ENCODE results near the gene SLC30A1.

Gene SLC30A1

DNA sequence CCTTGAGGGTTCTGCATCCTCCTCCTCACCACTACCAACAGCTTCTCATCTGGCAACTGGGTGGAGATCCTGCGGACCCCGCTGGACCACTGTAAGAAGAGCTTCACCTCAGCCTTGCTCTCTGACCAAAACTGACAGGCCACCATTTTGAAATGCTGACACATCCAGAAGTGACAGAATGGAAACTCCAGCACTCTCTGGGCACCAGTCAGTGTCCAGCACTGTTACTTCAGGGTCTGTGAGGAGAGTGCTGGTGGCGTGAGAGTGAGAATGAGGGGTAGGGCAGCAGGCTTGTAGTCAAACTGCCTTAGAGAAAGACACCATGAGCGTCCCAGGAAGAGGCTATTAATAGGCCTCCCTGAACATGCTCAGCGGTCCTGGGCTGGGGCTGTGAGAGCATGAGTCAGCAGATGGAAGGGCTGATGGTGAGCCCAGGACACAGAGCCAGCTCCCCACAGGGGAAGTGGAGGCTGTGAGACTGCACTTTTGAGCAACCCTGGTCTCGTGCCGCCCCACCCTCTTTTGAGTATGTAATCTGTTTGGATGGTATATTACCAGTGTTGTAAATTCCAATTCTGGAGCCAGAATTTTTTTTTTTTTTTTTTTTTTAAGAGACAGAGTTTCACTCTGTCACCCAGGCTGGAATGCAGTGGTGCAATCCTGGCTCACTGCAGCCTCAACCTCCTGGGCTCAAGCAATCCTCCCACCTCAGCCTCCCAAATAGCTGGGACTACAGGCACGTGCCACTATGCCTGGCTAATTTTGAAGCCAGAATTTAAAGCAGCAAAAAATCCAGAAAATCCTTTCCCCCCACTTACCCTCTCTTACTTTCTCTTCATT is 34.4 kb upstream of the SLC30A1 start:
- TF ChIP-seq, protein P1, sequence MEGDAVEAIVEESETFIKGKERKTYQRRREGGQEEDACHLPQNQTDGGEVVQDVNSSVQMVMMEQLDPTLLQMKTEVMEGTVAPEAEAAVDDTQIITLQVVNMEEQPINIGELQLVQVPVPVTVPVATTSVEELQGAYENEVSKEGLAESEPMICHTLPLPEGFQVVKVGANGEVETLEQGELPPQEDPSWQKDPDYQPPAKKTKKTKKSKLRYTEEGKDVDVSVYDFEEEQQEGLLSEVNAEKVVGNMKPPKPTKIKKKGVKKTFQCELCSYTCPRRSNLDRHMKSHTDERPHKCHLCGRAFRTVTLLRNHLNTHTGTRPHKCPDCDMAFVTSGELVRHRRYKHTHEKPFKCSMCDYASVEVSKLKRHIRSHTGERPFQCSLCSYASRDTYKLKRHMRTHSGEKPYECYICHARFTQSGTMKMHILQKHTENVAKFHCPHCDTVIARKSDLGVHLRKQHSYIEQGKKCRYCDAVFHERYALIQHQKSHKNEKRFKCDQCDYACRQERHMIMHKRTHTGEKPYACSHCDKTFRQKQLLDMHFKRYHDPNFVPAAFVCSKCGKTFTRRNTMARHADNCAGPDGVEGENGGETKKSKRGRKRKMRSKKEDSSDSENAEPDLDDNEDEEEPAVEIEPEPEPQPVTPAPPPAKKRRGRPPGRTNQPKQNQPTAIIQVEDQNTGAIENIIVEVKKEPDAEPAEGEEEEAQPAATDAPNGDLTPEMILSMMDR (IDR thresholded peaks at IDR 0.05; ENCODE audit: low read depth, low read length) = no peak
- peak; percentile 94 for DNase-seq (ENCODE audit: extremely low read depth, low read depth)

DNA sequence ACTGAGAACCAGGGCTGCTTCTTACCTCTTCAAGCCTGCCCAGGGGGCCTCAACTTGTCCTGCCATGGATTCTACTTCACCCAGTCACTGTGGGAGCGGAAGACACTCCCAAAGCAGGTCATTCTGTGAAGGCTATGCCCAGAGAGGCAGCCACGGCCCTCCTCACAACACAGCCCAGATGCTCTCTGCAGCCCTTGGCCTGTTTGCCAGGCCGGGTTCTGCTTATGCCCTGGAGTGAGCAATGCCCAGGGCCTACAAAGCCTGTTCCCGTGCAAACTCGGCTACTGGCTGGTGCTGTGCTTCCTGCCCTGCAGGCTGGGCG is 33.8 kb upstream of the SLC30A1 start:
- TF ChIP-seq, protein P1 (IDR thresholded peaks at IDR 0.05; ENCODE audit: low read depth, low read length) = no peak
- no peak for DNase-seq (ENCODE audit: extremely low read depth, low read depth)

DNA sequence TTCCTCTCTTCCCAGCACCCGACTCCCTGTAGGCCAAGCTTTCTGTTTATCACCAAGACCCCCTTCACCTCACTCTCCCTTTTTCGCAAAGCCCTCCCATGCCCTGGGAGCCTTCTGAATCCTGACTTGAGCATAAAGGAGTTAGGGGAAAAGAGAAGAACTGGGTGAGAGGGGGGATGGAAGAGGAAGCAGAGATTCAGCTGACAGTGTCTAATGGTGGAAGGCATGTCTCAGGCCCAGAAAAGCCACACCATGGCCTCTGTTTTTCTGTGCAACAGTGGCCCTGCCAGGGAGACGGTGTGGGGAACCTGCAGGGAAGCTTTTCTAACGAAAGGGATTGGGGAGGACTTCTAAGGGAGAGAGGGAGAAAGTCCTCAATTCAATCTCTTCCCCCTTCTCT is 32.9 kb upstream of the SLC30A1 start:
- DNase-seq (ENCODE audit: extremely low read depth, low read depth) = no peak
- TF ChIP-seq, protein P1 (IDR thresholded peaks at IDR 0.05; ENCODE audit: low read depth, low read length) = no peak

DNA sequence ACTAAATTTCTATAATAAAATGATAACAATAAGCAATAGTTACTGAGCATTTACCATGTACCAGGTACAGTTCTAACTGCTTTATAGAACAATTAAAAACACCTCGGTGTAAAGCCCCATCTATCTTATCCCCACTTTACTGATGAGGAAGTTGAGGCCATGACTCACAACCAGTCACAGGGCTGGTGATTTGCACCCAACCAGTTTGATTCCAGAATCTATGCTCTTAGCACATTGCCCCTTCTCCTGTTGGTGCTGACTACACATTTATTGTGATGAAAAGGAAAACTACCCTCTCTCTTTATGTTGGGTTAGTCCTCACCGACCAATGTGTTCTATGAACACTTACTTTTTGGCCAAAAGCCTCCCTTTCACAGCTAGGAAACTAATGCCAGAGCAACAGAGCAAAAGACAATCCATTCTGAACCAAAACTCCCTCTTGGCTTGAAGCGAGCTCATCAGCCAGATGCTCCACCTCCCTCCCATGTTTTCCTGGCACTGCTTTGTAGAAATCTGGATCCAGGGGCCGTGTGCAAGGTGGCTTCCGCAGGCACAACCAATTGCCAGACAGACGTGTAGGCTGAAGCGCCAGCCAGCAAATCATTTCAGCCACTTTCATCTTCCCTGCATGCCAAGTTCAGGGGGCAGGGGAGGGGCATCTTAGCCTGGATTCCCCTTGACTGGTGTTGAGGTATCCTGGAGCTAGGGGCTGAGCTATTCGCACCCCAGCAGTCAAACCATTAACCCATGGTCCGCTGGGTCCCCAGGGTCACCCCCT is 32.0 kb upstream of the SLC30A1 start:
- no peak for DNase-seq (ENCODE audit: extremely low read depth, low read depth)
- TF ChIP-seq, protein P1 (IDR thresholded peaks at IDR 0.05; ENCODE audit: low read depth, low read length) = no peak

DNA sequence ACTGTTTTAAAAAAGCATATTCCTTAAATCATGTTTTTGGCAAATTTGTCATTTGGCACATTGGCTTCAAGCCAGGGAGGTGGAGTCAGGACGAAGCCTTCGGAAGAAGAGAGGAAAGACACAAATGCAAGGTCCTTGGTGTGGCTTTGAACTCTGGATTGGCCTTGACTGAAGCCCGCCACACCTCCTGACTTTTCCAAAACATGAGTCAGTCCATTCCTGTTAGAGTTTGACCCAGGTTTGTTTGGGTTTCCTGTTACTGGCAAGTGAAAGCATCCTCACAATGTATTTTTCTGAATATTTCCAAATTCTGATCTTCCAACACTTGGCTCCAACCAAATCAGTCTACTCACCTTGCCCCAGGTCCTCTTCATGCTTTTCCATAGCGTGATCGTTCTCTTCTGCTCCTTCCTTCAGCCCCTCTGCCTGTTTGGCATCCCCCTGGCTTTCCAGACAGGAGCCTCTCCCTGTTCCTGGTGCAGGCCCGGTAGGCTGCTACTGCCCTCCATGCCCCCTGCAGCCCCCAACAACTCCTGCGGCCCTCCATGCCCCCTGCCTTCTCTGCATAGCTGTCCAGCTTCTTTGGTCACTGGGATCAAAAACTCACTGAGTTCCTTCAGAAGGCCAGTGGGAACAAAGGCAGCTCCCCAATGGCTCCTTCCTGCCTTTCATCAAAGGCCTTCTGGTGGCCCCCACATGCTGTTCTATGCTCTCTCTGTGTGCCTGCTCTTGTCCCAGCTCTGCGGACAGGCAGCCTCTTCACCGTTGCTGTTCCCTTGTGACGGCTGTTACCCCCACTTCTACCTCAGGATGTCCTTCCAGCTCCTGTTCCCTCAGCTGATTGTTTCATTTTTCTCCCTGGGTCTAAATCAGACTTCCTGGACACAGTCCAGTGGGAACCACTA is 30.4 kb upstream of the SLC30A1 start:
- DNase-seq (ENCODE audit: extremely low read depth, low read depth) = no peak

DNA sequence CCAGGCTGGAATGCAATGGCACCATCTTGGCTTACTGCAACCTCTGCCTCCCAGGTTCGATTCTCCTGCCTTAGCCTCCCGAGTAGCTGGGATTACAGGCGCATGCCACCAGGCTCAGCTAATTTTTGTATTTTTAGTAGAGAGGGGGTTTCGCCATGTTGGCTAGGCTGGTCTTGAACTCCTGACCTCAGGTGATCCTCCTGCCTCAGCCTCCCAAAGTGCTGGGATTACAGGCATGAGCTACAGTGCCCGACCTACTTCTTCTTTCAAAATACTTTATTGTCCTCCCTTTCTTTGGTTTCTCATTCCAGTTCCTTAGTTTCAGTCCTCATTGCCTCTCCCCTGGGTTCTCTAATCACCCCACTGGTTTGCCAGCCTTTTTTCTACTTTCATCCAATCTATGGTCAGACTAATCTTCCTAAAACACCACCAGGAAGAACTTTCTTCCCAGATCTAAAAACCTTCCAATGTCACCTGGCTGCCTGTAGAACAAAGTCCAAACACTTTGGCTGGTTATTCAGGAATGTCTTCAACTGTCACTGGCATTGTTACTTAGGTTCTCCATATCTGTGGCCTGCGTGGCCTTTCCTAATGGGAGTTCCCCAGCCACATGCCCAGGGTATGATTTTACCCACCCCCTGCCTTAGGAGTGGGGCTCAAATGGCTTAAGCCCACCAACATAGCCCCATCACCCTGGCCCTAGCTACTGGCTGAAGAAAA is 29.0 kb upstream of the SLC30A1 start:
- TF ChIP-seq, protein P1 (IDR thresholded peaks at IDR 0.05; ENCODE audit: low read depth, low read length) = no peak
- no peak for DNase-seq (ENCODE audit: extremely low read depth, low read depth)

More for the DNA sequence above, 30.4 kb upstream of the SLC30A1 start:
- TF ChIP-seq, protein P1 (IDR thresholded peaks at IDR 0.05; ENCODE audit: low read depth, low read length) = no peak

Data from AG09319 (cell line).